ENCODE results near the gene HMMR.
"Not testable (repeated sequence)": the region's sequence is repeated elsewhere in the genome, so short reads cannot be mapped to it uniquely, and the experiment has no call there.

Gene HMMR

DNA sequence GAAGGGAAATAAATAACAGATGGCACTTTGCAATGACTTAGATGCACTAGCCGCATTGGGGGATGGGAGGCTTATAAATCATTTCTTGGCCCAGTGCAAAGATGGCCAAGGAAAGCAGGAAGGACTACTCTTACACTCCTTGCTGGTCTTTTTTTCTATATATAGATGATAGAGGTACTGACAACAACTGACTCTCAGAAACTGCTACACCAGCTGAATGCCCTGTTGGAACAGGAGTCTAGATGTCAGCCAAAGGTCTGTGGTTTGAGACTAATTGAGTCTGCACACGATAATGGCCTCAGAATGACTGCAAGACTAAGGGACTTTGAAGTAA lies 21.4 kb upstream of the HMMR start:
- no peaks in the 10 kb centered on the region for H3K27me3 ChIP-seq (ENCODE audit: control insufficient read depth, insufficient read depth, low read length)
- no peaks in the 10 kb centered on the region for H3K9me3 ChIP-seq (ENCODE audit: control insufficient read depth, insufficient read depth, low read length)
- H3K36me3 ChIP-seq (ENCODE audit: control insufficient read depth, insufficient read depth, low read length), result peaks cover 7% of the 10 kb centered on the region; the same call in 1 of the 2 replicates
- no peak for DNase-seq (ENCODE audit: low read depth, low spot score)
- no CpG with 5 or more reads among the region's 2 CpGs for WGBS (ENCODE audit: insufficient coverage, insufficient read length)
- no peaks in the 10 kb centered on the region for H3K4me1 ChIP-seq (ENCODE audit: control insufficient read depth, insufficient read depth, low read length)
- no peak overlapping the region for H3K4me3 ChIP-seq (ENCODE audit: low read length)
- no peak overlapping the region for H3K27ac ChIP-seq (ENCODE audit: low read length)

DNA sequence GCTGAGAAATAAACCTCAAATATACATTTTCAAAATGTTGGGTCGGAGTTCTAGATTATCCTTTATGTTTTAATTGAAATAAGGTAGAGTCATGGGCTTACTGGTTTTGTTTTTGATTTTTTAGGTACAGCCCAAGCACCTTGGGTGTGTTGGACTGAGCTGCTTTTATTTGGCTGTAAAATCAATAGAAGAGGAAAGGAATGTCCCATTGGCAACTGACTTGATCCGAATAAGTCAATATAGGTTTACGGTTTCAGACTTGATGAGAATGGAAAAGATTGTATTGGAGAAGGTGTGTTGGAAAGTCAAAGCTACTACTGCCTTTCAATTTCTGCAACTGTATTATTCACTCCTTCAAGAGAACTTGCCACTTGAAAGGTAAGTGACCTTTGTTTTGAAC lies 19.5 kb upstream of the HMMR start:
- H3K4me1 ChIP-seq (ENCODE audit: control insufficient read depth, insufficient read depth, low read length), result no peaks in the 10 kb centered on the region
- no peak overlapping the region for H3K27ac ChIP-seq (ENCODE audit: low read length)
- WGBS (ENCODE audit: insufficient coverage, insufficient read length), result 100% methylated on average over 1 of the region's 3 CpGs
- H3K4me3 ChIP-seq (ENCODE audit: low read length), result no peak overlapping the region
- H3K27me3 ChIP-seq (ENCODE audit: control insufficient read depth, insufficient read depth, low read length), result no peaks in the 10 kb centered on the region
- DNase-seq (ENCODE audit: low read depth, low spot score), result no peak
- no peaks in the 10 kb centered on the region for H3K9me3 ChIP-seq (ENCODE audit: control insufficient read depth, insufficient read depth, low read length)
- peaks cover 7% of the 10 kb centered on the region; the same call in 1 of the 2 replicates for H3K36me3 ChIP-seq (ENCODE audit: control insufficient read depth, insufficient read depth, low read length)

DNA sequence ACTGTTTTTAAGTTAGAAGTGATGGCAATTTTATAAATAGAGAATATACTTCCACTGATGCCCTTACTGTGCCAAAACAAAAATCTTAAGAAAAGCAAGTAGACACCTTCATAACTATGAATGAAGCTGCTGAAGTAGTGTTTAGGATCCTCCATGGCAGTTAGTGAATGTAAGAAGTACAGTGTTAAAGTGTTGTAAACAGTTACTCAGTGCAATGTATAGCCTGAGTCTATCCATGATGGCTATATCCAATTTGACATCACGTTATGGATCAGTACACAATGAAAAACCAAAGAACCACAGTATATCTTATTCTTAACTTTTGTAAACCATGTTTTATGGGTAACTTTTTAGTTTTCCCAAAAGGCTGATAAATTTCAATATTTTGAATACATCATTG lies 15.9 kb upstream of the HMMR start:
- Histone ChIP-seq H3K9me3 (ENCODE audit: control insufficient read depth, insufficient read depth, low read length) (no peaks in the 10 kb centered on the region), H3K27me3 (ENCODE audit: control insufficient read depth, insufficient read depth, low read length) (no peaks in the 10 kb centered on the region), H3K36me3 (ENCODE audit: control insufficient read depth, insufficient read depth, low read length) (peaks cover 7% of the 10 kb centered on the region; the same call in 1 of the 2 replicates), H3K4me1 (ENCODE audit: control insufficient read depth, insufficient read depth, low read length) (no peaks in the 10 kb centered on the region), H3K27ac (ENCODE audit: low read length) (no peak overlapping the region), H3K4me3 (ENCODE audit: low read length) (no peak overlapping the region)
- no peak for DNase-seq (ENCODE audit: low read depth, low spot score)
- no CpG with 5 or more reads among the region's 1 CpG for WGBS (ENCODE audit: insufficient coverage, insufficient read length)

DNA sequence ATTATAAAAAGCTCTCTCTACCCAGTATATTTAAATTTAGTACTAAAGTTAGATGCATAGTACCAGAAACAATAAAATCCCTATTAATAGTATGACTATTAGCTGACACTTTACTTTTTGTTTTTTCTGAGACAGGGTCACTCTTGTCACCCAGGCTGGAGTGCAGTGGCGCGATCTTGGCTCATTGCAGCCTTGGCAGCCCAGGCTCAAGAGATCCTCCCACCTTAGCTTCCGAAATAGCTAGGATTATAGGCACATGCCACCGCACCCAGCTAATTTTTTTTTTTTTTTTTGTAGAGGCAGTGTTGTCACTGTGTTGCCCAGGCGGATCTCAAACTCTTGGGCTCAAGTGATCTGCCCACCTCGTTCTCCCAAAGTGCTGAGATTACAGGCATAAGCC lies 15.1 kb upstream of the HMMR start:
- WGBS (ENCODE audit: insufficient coverage, insufficient read length), result no CpG with 5 or more reads among the region's 6 CpGs
- H3K4me3 ChIP-seq (ENCODE audit: low read length), result no peak overlapping the region
- peaks cover 7% of the 10 kb centered on the region; the same call in 1 of the 2 replicates for H3K36me3 ChIP-seq (ENCODE audit: control insufficient read depth, insufficient read depth, low read length)
- no peaks in the 10 kb centered on the region for H3K4me1 ChIP-seq (ENCODE audit: control insufficient read depth, insufficient read depth, low read length)
- no peak for DNase-seq (ENCODE audit: low read depth, low spot score)
- H3K27me3 ChIP-seq (ENCODE audit: control insufficient read depth, insufficient read depth, low read length), result no peaks in the 10 kb centered on the region
- no peaks in the 10 kb centered on the region for H3K9me3 ChIP-seq (ENCODE audit: control insufficient read depth, insufficient read depth, low read length)
- no peak overlapping the region for H3K27ac ChIP-seq (ENCODE audit: low read length)

DNA sequence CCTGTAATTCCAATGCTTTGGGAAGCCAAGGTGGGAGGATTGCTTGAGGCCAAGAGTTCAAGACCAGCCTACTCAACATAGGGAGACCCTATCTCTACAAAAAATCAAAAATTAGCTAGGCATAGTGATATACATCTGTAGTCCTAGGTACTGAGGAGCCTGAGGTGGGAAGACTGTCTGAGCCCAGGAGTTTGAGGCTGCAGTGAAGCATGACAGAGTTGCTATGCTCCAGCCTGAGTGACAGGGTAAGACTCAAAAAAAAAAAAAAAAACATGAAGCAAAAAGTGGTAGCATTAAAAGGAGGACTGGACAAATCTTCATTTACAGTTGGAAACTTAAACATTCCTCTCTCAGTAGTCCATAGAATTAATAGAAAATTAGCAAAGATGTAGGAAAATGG lies 13.2 kb upstream of the HMMR start:
- DNase-seq (ENCODE audit: low read depth, low spot score), result no peak
- Histone ChIP-seq H3K4me3 (ENCODE audit: low read length) (no peak overlapping the region), H3K9me3 (ENCODE audit: control insufficient read depth, insufficient read depth, low read length) (no peaks in the 10 kb centered on the region), H3K4me1 (ENCODE audit: control insufficient read depth, insufficient read depth, low read length) (no peaks in the 10 kb centered on the region), H3K27me3 (ENCODE audit: control insufficient read depth, insufficient read depth, low read length) (no peaks in the 10 kb centered on the region), H3K27ac (ENCODE audit: low read length) (no peak overlapping the region), H3K36me3 (ENCODE audit: control insufficient read depth, insufficient read depth, low read length) (peaks cover 2% of the 10 kb centered on the region; the same call in 1 of the 2 replicates)

DNA sequence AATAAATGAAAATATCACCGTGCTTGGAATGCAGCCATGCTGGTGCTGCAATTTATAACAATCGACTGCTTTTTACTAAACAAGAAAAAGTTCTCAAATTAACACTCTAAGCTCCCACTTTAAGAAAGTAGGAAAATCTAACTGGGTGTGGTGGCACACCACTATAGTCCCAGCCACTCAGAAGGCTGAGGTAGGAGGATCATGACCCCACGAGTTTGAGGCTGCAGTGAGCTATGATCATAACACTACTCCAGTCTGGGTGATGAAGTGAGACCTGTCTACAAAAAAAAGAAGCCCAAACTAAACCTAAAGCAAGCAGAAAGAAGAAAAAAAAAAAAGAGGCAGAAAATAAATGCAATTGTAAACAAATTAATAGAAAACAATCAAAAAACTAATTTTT lies 12.6 kb upstream of the HMMR start:
- no peaks in the 10 kb centered on the region for H3K9me3 ChIP-seq (ENCODE audit: control insufficient read depth, insufficient read depth, low read length)
- no peaks in the 10 kb centered on the region for H3K4me1 ChIP-seq (ENCODE audit: control insufficient read depth, insufficient read depth, low read length)
- H3K4me3 ChIP-seq (ENCODE audit: low read length), result no peak overlapping the region
- no peak for DNase-seq (ENCODE audit: low read depth, low spot score)
- H3K27ac ChIP-seq (ENCODE audit: low read length), result no peak overlapping the region
- no peaks in the 10 kb centered on the region for H3K27me3 ChIP-seq (ENCODE audit: control insufficient read depth, insufficient read depth, low read length)
- no peaks in the 10 kb centered on the region; the same call in 1 of the 2 replicates for H3K36me3 ChIP-seq (ENCODE audit: control insufficient read depth, insufficient read depth, low read length)
- no CpG with 5 or more reads among the region's 3 CpGs for WGBS (ENCODE audit: insufficient coverage, insufficient read length)

DNA sequence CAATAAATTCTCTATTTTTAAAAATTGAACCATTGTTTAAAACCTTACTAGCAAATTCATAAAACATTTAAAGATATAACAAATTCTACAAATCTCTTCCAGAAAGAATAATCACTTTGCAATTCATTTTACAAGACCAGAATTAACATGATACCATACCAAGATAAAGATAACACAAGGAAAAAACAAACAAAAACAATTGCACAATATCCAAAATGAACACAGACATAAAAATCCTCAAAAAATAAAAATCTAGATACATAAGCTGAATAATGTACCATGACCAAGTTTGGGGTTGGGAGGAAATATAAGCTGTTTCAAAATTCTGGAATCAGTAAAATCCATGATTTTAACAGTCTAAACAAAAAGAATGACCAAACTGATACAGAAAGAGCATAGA lies 11.9 kb upstream of the HMMR start:
- Histone ChIP-seq H3K9me3 (ENCODE audit: control insufficient read depth, insufficient read depth, low read length) (no peaks in the 10 kb centered on the region), H3K27me3 (ENCODE audit: control insufficient read depth, insufficient read depth, low read length) (no peaks in the 10 kb centered on the region), H3K36me3 (ENCODE audit: control insufficient read depth, insufficient read depth, low read length) (no peaks in the 10 kb centered on the region; the same call in 1 of the 2 replicates), H3K27ac (ENCODE audit: low read length) (no peak overlapping the region), H3K4me1 (ENCODE audit: control insufficient read depth, insufficient read depth, low read length) (no peaks in the 10 kb centered on the region), H3K4me3 (ENCODE audit: low read length) (no peak overlapping the region)
- no peak for DNase-seq (ENCODE audit: low read depth, low spot score)

DNA sequence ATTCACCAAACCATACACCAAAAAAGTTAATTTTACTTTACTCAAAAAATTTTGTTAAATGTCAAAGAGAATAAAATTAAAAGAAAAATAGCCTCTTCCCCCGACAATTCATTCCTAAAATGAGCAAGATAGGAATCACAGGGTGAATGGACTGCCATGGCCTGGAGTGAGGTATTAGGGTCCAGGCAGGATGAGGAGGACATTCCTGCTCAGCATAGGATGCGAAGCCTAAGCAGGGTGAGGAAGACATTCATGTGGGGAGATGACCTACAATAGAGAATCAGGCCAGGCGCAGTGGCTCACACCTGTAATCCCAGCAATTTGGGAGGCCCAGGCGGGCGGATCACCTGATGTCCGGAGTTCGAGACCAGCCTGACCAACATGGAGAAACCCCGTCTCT lies 8.9 kb upstream of the HMMR start:
- Histone ChIP-seq H3K36me3 (ENCODE audit: control insufficient read depth, insufficient read depth, low read length) (no peaks in the 10 kb centered on the region; the same call in 1 of the 2 replicates), H3K4me3 (ENCODE audit: low read length) (no peak overlapping the region), H3K4me1 (ENCODE audit: control insufficient read depth, insufficient read depth, low read length) (no peaks in the 10 kb centered on the region), H3K9me3 (ENCODE audit: control insufficient read depth, insufficient read depth, low read length) (no peaks in the 10 kb centered on the region), H3K27ac (ENCODE audit: low read length) (no peak overlapping the region), H3K27me3 (ENCODE audit: control insufficient read depth, insufficient read depth, low read length) (no peaks in the 10 kb centered on the region)
- no peak for DNase-seq (ENCODE audit: low read depth, low spot score)
- no CpG with 5 or more reads among the region's 8 CpGs for WGBS (ENCODE audit: insufficient coverage, insufficient read length)

DNA sequence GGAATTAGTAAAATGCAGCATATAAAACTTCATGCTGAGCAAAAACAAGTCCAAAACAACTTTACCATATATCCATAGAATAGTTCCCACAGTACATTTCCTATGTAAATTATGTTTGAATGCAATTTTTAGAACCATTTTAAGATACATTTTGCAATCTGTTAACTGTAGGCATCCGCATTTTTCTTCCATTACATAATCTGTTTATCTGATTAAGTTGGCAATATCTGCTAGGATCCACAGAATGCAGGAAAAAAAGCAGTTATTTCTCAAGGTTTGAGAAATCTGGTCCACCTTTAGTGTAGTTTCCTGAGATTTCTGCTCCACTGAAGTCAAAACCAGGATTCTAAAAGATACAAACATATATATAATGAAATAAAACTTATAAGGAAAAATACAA lies 6.7 kb upstream of the HMMR start:
- H3K9me3 ChIP-seq (ENCODE audit: control insufficient read depth, insufficient read depth, low read length), result no peaks in the 10 kb centered on the region
- H3K27me3 ChIP-seq (ENCODE audit: control insufficient read depth, insufficient read depth, low read length), result no peaks in the 10 kb centered on the region
- WGBS (ENCODE audit: insufficient coverage, insufficient read length), result no CpG with 5 or more reads among the region's 1 CpG
- H3K27ac ChIP-seq (ENCODE audit: low read length), result no peak overlapping the region
- H3K4me1 ChIP-seq (ENCODE audit: control insufficient read depth, insufficient read depth, low read length), result no peaks in the 10 kb centered on the region
- H3K4me3 ChIP-seq (ENCODE audit: low read length), result no peak overlapping the region
- no peaks in the 10 kb centered on the region; the same call in 1 of the 2 replicates for H3K36me3 ChIP-seq (ENCODE audit: control insufficient read depth, insufficient read depth, low read length)
- DNase-seq (ENCODE audit: low read depth, low spot score), result no peak

DNA sequence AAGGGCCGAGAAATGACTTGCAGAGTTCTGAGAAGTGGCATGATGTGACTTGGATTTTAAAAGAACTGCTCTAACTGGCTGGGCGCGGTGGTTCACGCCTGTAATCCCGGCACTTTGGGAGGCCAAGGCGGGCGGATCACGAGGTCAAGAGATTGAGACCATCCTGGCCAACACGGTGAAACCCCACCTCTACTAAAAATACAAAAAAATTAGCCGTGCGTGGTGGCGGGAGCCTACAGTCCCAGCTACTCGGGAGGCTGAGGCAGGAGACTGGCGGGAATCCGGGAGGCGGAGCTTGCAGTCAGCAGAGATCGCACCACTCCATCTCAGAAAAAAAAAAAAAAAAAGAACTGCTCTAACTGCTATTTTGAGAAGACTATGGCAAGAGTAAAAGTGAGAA lies 5.0 kb upstream of the HMMR start:
- H3K4me3 ChIP-seq (ENCODE audit: low read length), result not testable (repeated sequence)
- no CpG with 5 or more reads among the region's 17 CpGs for WGBS (ENCODE audit: insufficient coverage, insufficient read length)

DNA sequence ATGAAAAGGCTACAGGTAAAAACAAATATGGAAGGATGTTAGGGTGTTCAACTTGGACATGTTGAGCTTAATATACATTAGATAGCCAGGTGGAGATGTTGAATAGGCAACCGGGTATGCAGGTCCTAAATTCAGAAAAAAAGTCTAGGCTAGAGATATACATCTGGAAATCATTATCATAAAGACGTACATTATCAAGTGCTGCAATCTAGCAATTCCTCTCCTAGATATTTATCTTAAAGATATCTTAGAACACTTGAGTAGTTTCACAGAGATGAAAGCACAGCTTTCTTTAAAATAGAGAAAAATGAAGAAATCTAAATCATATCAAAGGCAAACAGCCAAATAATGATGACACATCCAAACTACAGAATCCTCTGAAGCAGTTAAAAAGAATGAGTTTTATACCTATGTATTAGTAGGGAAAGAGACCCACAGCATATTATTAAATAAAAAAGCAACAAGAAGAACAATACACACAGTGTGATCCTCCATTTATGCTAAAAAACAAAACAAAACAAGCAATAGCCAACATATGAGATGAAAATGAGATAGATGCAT lies 4.3 kb upstream of the HMMR start:
- no peaks in the 10 kb centered on the region; the same call in 1 of the 2 replicates for H3K36me3 ChIP-seq (ENCODE audit: control insufficient read depth, insufficient read depth, low read length)

More for the DNA sequence above, 5.0 kb upstream of the HMMR start:
- H3K4me1 ChIP-seq (ENCODE audit: control insufficient read depth, insufficient read depth, low read length); H3K36me3 ChIP-seq (ENCODE audit: control insufficient read depth, insufficient read depth, low read length); H3K27me3 ChIP-seq (ENCODE audit: control insufficient read depth, insufficient read depth, low read length); DNase-seq (ENCODE audit: low read depth, low spot score); H3K9me3 ChIP-seq (ENCODE audit: control insufficient read depth, insufficient read depth, low read length); H3K27ac ChIP-seq (ENCODE audit: low read length): not testable (repeated sequence)

More for the DNA sequence above, 4.3 kb upstream of the HMMR start:
- Histone ChIP-seq H3K27ac (ENCODE audit: low read length) (no peak overlapping the region), H3K9me3 (ENCODE audit: control insufficient read depth, insufficient read depth, low read length) (no peaks in the 10 kb centered on the region), H3K4me3 (ENCODE audit: low read length) (no peak overlapping the region), H3K27me3 (ENCODE audit: control insufficient read depth, insufficient read depth, low read length) (no peaks in the 10 kb centered on the region), H3K4me1 (ENCODE audit: control insufficient read depth, insufficient read depth, low read length) (no peaks in the 10 kb centered on the region)
- no peak for DNase-seq (ENCODE audit: low read depth, low spot score)
- no CpG with 5 or more reads among the region's 2 CpGs for WGBS (ENCODE audit: insufficient coverage, insufficient read length)
